HepG2 (cell line): ENCODE measurements around the gene CLDN9. TPM values are rescaled to one million over a fixed set of nuclear protein-coding genes. Genes with fewer than 3 reads are reported as not detected.

ENCODE experiments used
- AHR ChIP-seq: IDR thresholded peaks from 2 replicates; pipeline ENCODE4 v1.6.1; 2018; ENCODE audit warnings: missing genetic modification reagents, missing compliant biosample characterization
- SMAD9 ChIP-seq: sonication (generic); formaldehyde crosslinking; IDR thresholded peaks from 2 replicates; pipeline ENCODE4 v1.5.1; 2020; ENCODE audit warnings: mild to moderate bottlenecking, missing genetic modification reagents
- TBL1XR1 ChIP-seq: fragments of 150-350 bp; IDR thresholded peaks from 2 replicates; pipeline ENCODE4 v1.6.1; 2014; ENCODE audit warnings: borderline replicate concordance, low read length; ENCODE audit not compliant: partially characterized antibody
- TCF7 ChIP-seq: sonication (generic); IDR thresholded peaks from 2 replicates; pipeline ENCODE4 v1.6.1; 2016; ENCODE audit warnings: antibody characterized with exemption, low read depth
- ZNF337 ChIP-seq: sonication (generic); formaldehyde crosslinking; IDR thresholded peaks from 2 replicates; pipeline ENCODE4 v1.5.1; 2020; ENCODE audit warnings: missing genetic modification reagents, low read depth, mild to moderate bottlenecking, borderline replicate concordance
- ZNF761 ChIP-seq: sonication (generic); formaldehyde crosslinking; conservative IDR thresholded peaks from 2 replicates; pipeline ENCODE4 v1.4.0; 2020; ENCODE audit warnings: mild to moderate bottlenecking, missing genetic modification reagents
- polyA plus RNA-seq, 8 experiments: library from polyadenylated mRNA; depleted of rRNA in 3 of 8; stranded (reverse) in 7 of 8; unstranded in 1 of 8; fragments of >200 nt; fragmentation: Illumina TruSeq in 4 of 8; extraction: Trizol in 4 of 8; gene quantifications; 2 replicates each; pipeline versions ENCODE4 v1.2.1 to v1.2.3, GENCODE V29; 2011 to 2016; ENCODE audit warnings: low read depth in 4 of 8, missing spikeins in 1 of 8, mixed read lengths in 1 of 8; ENCODE audit not compliant: insufficient read depth in 1 of 8
- total RNA-seq, 5 experiments: library from RNA; depleted of rRNA; stranded (reverse); fragments of >200 nt; fragmentation: Illumina TruSeq; extraction: Trizol; gene quantifications; 2 replicates each; pipeline ENCODE4 v1.2.3, GENCODE V29; 2016; ENCODE audit warnings: low read depth in 1 of 5
- TF ChIP-seq, protein P1 (sequence below): sonication (generic); formaldehyde crosslinking; IDR thresholded peaks from 2 replicates; pipeline ENCODE4 v1.4.0; 2020; ENCODE audit warnings: mild to moderate bottlenecking, missing genetic modification reagents, borderline replicate concordance
- TF ChIP-seq, protein P2 (sequence below): sonication (generic); formaldehyde crosslinking; IDR thresholded peaks from 2 replicates; pipeline ENCODE4 v1.8.0; 2022; ENCODE audit warnings: missing genetic modification reagents, mild to moderate bottlenecking, moderate library complexity, borderline replicate concordance
- TF ChIP-seq, protein P3 (sequence below): sonication (generic); formaldehyde crosslinking; IDR thresholded peaks from 2 replicates; pipeline ENCODE4; 2020; ENCODE audit warnings: missing genetic modification reagents, mild to moderate bottlenecking, borderline replicate concordance
- TF ChIP-seq, protein P4 (sequence below): sonication (generic); formaldehyde crosslinking; IDR thresholded peaks from 2 replicates; pipeline ENCODE4 v1.5.0; 2020; ENCODE audit warnings: missing genetic modification reagents, mild to moderate bottlenecking, borderline replicate concordance
- TF ChIP-seq, protein P5 (sequence below): sonication (generic); formaldehyde crosslinking; IDR thresholded peaks from 2 replicates; pipeline ENCODE4 v1.4.0; 2020; ENCODE audit warnings: missing genetic modification reagents
- TF ChIP-seq, protein P6 (sequence below): IDR thresholded peaks from 2 replicates; pipeline ENCODE4 v1.6.1; 2016

CLDN9 gene
- total and polyA plus RNA-seq, 2 of the 13 experiments (the other 11 are each of a cell fraction or from before 2014, with no cell fraction given), result 0.15 to 0.26 TPM

DNA sequence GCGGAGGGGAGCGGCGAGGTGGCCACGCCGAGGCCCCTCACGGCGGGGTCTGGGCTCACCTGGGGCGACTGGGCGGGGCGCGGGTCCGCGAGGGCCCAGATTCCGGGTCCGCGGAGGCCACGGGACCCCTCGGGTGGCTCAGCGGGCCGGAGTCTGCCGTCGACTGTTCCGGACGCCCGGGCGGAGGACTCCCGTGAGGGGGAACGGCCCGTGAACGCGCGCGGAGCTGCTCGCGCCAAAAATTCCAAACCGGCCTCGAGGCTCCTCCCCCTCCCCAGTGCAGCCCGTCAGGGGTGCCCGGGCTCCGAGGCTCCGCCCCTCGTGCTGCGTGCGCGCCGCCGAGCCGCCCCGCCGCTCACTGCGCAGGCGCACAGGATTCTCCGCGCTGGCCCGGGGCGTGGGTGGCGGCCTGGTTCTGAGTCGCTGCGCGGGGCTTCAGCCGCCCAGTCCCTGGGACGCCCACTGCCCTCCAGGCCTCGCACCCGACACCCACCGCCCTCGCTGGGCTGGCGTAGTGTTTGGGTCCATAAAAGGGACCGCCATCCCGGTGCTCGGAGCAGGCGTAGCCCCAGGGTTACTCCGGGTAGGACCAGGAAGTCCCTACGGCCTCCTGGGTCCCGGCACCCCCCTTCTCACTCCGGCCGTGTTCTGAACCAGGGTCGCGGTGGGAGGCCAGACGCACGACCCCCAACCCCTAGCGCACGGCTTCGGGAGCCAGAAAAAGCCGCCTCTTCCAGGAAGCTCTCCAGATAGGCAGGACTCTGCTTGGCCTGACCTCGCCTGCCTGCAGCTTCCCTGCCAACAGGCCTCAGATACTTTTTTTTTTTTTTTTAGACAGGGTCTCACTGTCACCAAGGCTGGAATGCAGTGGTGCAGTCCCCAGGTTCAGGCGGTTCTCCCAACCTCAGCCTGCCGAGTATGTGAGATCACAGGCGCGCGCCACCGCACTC lies 32.2 kb upstream of the CLDN9 start, which contains the start of gene PKMYT1 (continued):
- TF ChIP-seq, protein P1, sequence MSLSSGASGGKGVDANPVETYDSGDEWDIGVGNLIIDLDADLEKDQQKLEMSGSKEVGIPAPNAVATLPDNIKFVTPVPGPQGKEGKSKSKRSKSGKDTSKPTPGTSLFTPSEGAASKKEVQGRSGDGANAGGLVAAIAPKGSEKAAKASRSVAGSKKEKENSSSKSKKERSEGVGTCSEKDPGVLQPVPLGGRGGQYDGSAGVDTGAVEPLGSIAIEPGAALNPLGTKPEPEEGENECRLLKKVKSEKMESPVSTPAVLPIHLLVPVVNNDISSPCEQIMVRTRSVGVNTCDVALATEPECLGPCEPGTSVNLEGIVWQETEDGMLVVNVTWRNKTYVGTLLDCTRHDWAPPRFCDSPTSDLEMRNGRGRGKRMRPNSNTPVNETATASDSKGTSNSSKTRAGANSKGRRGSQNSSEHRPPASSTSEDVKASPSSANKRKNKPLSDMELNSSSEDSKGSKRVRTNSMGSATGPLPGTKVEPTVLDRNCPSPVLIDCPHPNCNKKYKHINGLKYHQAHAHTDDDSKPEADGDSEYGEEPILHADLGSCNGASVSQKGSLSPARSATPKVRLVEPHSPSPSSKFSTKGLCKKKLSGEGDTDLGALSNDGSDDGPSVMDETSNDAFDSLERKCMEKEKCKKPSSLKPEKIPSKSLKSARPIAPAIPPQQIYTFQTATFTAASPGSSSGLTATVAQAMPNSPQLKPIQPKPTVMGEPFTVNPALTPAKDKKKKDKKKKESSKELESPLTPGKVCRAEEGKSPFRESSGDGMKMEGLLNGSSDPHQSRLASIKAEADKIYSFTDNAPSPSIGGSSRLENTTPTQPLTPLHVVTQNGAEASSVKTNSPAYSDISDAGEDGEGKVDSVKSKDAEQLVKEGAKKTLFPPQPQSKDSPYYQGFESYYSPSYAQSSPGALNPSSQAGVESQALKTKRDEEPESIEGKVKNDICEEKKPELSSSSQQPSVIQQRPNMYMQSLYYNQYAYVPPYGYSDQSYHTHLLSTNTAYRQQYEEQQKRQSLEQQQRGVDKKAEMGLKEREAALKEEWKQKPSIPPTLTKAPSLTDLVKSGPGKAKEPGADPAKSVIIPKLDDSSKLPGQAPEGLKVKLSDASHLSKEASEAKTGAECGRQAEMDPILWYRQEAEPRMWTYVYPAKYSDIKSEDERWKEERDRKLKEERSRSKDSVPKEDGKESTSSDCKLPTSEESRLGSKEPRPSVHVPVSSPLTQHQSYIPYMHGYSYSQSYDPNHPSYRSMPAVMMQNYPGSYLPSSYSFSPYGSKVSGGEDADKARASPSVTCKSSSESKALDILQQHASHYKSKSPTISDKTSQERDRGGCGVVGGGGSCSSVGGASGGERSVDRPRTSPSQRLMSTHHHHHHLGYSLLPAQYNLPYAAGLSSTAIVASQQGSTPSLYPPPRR (CRISPR knock-in tag), result no peak; the same call in 1 of the 2 replicates
- TF ChIP-seq TCF7 (no peak), ZNF761 (CRISPR knock-in tag) (0 out of 2 replicates have a peak, but pooled peaks have one; percentile 18), ZNF337 (CRISPR knock-in tag) (no peak), SMAD9 (CRISPR knock-in tag) (no peak), AHR (no peak), TBL1XR1 (no peak)
- TF ChIP-seq, protein P2, sequence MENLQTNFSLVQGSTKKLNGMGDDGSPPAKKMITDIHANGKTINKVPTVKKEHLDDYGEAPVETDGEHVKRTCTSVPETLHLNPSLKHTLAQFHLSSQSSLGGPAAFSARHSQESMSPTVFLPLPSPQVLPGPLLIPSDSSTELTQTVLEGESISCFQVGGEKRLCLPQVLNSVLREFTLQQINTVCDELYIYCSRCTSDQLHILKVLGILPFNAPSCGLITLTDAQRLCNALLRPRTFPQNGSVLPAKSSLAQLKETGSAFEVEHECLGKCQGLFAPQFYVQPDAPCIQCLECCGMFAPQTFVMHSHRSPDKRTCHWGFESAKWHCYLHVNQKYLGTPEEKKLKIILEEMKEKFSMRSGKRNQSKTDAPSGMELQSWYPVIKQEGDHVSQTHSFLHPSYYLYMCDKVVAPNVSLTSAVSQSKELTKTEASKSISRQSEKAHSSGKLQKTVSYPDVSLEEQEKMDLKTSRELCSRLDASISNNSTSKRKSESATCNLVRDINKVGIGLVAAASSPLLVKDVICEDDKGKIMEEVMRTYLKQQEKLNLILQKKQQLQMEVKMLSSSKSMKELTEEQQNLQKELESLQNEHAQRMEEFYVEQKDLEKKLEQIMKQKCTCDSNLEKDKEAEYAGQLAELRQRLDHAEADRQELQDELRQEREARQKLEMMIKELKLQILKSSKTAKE (CRISPR knock-in tag), result no peak
- TF ChIP-seq, protein P3, sequence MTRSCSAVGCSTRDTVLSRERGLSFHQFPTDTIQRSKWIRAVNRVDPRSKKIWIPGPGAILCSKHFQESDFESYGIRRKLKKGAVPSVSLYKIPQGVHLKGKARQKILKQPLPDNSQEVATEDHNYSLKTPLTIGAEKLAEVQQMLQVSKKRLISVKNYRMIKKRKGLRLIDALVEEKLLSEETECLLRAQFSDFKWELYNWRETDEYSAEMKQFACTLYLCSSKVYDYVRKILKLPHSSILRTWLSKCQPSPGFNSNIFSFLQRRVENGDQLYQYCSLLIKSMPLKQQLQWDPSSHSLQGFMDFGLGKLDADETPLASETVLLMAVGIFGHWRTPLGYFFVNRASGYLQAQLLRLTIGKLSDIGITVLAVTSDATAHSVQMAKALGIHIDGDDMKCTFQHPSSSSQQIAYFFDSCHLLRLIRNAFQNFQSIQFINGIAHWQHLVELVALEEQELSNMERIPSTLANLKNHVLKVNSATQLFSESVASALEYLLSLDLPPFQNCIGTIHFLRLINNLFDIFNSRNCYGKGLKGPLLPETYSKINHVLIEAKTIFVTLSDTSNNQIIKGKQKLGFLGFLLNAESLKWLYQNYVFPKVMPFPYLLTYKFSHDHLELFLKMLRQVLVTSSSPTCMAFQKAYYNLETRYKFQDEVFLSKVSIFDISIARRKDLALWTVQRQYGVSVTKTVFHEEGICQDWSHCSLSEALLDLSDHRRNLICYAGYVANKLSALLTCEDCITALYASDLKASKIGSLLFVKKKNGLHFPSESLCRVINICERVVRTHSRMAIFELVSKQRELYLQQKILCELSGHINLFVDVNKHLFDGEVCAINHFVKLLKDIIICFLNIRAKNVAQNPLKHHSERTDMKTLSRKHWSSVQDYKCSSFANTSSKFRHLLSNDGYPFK (CRISPR knock-in tag), result peak; percentile 57; the same call in 1 of the 2 replicates
- TF ChIP-seq, protein P4, sequence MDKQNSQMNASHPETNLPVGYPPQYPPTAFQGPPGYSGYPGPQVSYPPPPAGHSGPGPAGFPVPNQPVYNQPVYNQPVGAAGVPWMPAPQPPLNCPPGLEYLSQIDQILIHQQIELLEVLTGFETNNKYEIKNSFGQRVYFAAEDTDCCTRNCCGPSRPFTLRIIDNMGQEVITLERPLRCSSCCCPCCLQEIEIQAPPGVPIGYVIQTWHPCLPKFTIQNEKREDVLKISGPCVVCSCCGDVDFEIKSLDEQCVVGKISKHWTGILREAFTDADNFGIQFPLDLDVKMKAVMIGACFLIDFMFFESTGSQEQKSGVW (CRISPR knock-in tag), result no peak
- TF ChIP-seq, protein P5, sequence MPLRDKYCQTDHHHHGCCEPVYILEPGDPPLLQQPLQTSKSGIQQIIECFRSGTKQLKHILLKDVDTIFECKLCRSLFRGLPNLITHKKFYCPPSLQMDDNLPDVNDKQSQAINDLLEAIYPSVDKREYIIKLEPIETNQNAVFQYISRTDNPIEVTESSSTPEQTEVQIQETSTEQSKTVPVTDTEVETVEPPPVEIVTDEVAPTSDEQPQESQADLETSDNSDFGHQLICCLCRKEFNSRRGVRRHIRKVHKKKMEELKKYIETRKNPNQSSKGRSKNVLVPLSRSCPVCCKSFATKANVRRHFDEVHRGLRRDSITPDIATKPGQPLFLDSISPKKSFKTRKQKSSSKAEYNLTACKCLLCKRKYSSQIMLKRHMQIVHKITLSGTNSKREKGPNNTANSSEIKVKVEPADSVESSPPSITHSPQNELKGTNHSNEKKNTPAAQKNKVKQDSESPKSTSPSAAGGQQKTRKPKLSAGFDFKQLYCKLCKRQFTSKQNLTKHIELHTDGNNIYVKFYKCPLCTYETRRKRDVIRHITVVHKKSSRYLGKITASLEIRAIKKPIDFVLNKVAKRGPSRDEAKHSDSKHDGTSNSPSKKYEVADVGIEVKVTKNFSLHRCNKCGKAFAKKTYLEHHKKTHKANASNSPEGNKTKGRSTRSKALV (CRISPR knock-in tag), result peak; percentile 13; the same call in 1 of the 2 replicates
- TF ChIP-seq, protein P6, sequence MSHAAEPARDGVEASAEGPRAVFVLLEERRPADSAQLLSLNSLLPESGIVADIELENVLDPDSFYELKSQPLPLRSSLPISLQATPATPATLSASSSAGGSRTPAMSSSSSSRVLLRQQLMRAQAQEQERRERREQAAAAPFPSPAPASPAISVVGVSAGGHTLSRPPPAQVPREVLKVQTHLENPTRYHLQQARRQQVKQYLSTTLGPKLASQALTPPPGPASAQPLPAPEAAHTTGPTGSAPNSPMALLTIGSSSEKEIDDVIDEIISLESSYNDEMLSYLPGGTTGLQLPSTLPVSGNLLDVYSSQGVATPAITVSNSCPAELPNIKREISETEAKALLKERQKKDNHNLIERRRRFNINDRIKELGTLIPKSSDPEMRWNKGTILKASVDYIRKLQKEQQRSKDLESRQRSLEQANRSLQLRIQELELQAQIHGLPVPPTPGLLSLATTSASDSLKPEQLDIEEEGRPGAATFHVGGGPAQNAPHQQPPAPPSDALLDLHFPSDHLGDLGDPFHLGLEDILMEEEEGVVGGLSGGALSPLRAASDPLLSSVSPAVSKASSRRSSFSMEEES (CRISPR knock-in tag), result no peak
